ENCODE measurements around the gene POLE2. TPM values are rescaled to one million over a fixed set of nuclear protein-coding genes. Genes with fewer than 3 reads are reported as not detected.

Gene POLE2
- total RNA-seq, 4 donors from 2014 or later, result 0.39 to 0.83 (median 0.46) TPM; not detected in 1

DNA sequence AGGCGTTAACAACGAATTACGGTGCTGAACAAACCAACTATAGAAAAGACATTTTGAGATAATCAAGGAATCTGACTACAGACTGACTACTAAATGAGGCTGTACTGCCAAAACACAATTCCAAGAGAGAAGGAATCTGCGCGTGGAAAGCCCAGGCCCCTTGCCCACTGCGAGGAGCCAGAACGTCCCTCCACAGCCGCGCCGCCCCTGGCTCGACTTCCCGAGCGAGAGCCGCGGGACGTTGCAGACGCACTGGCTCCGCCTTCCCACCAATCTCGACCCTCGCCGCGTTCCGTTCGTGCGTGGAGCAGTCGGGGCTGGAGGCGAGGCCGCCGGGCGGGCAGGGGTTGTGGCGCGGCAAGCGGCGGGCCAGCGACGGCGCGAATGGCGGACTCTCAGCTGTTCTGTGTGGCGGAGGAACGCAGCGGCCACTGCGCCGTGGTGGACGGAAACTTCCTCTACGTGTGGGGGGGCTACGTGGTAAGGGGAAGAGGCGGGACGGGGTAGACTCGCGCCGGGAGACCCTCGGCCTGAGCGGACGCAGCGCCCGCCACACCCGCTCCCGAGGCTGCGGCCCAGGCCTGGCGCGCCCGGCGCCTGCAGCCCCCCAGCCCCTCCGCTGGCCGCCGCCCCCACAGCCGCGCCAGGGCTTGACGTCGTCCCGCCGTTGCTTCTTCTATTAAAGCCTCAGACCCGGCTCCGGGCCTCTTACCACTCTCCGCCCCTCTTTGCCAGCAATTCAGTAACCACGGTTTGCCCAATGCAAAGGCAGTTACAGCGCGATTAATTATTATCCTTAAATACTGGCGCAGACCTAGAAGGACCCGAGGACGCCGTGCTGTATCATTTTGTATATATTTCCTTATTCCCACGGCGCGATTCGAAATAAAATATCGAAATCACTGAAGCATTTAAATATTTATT lies 5.1 kb upstream of the POLE2 start, which contains the start of gene KLHDC1:
TSS of gene KLHDC1 (plus strand) at position 310 of the 924 bp plus-strand sequence. CDS start at position 385, 75 bp downstream.
- DNase-seq (ENCODE audit: extremely low spot score), result peak; percentile 95
- Histone ChIP-seq H3K36me3 (peaks cover 0 to 8% (median 0%) of the 10 kb centered on the region in 4 donors), H3K27ac (replicated peaks in 1 of 4) (peak within 1 kb of the TSS; percentile 93 to 99 (median 98)), H3K4me3 (peak within 1 kb of the TSS; percentile 70 to 92 (median 83)), H3K27me3 (no peaks in the 10 kb centered on the region), H3K9me3 (no peaks in the 10 kb centered on the region), H3K4me1 (peaks cover 14 to 24% (median 20%) of the 10 kb centered on the region in 4 donors)
- WGBS, result under 1% methylated on average over 47 of the region's 88 CpGs
- intact Hi-C loops (cut with DNase I), result loop anchor here (5.0 kb wide), 2 partner anchors 56 to 74 kb away; partner anchors contain the start of genes DNAAF2 and KLHDC2
- TF ChIP-seq POLR2A (IDR thresholded peaks at IDR 0.05; ENCODE audit: low read depth), result peak; percentile 76
- TF ChIP-seq CTCF (IDR thresholded peaks at IDR 0.05), result no peak
- TF ChIP-seq EP300 (IDR thresholded peaks at IDR 0.05), result no peak
- peak; percentile 97 to 99 for TF ChIP-seq POLR2AphosphoS5 (IDR thresholded peaks at IDR 0.05)

- H3K27me3 ChIP-seq, result no peaks in the 10 kb centered on the region
- DNase-seq (ENCODE audit: extremely low spot score), result no peak
- intact Hi-C loops (cut with DNase I), result loop anchor here (5.0 kb wide), 2 partner anchors 55 to 75 kb away; partner anchors contain the start of genes DNAAF2 and KLHDC2
- peak overlapping the region; percentile 70 to 92 (median 83) for H3K4me3 ChIP-seq
- peak overlapping the region; percentile 93 to 99 (median 98) for H3K27ac ChIP-seq (replicated peaks in 1 of 4)
- peaks cover 17 to 31% (median 26%) of the 10 kb centered on the region in 4 donors for H3K4me1 ChIP-seq
- peaks cover 0 to 5% (median 0%) of the 10 kb centered on the region in 4 donors for H3K36me3 ChIP-seq
- TF ChIP-seq CTCF (IDR thresholded peaks at IDR 0.05) (no peak), POLR2A (IDR thresholded peaks at IDR 0.05; ENCODE audit: low read depth) (no peak)
- H3K9me3 ChIP-seq, result no peaks in the 10 kb centered on the region
- 61% methylated on average over 6 of the region's 6 CpGs for WGBS
Observed at GRCh38 chr14:49692193-49692757, 4.3 kb upstream of the POLE2 start.

GRCh38 chr14:49691031-49691430 lies 3.0 kb upstream of the POLE2 start:
- no peaks in the 10 kb centered on the region for H3K9me3 ChIP-seq
- H3K27me3 ChIP-seq, result no peaks in the 10 kb centered on the region
- no peak for DNase-seq (ENCODE audit: extremely low spot score)
- intact Hi-C loops (cut with DNase I), result loop anchor here (5.0 kb wide), 2 partner anchors 54 to 76 kb away; partner anchors contain the start of genes DNAAF2 and KLHDC2
- TF ChIP-seq CTCF (IDR thresholded peaks at IDR 0.05) (no peak), POLR2A (IDR thresholded peaks at IDR 0.05; ENCODE audit: low read depth) (no peak), EP300 (IDR thresholded peaks at IDR 0.05) (no peak), POLR2AphosphoS5 (IDR thresholded peaks at IDR 0.05) (no peak)
- H3K27ac ChIP-seq (replicated peaks in 1 of 4), result no peak overlapping the region
- H3K4me3 ChIP-seq, result no peak overlapping the region
- no peaks in the 10 kb centered on the region for H3K36me3 ChIP-seq
- peaks cover 18 to 34% (median 28%) of the 10 kb centered on the region in 4 donors for H3K4me1 ChIP-seq
- 82% methylated on average over 4 of the region's 4 CpGs for WGBS

GRCh38 chr14:49688701-49689030 lies 652 bp upstream of the POLE2 start:
- WGBS, result 89% methylated on average over 8 of the region's 8 CpGs
- no peaks in the 10 kb centered on the region for H3K36me3 ChIP-seq
- H3K4me1 ChIP-seq, result peaks cover 7 to 22% (median 17%) of the 10 kb centered on the region in 4 donors
- no peaks in the 10 kb centered on the region for H3K27me3 ChIP-seq
- no peaks in the 10 kb centered on the region for H3K9me3 ChIP-seq
- TF ChIP-seq EP300 (IDR thresholded peaks at IDR 0.05) (no peak), CTCF (IDR thresholded peaks at IDR 0.05) (no peak)
- peak overlapping the region; percentile 76 to 90 (median 80) for H3K27ac ChIP-seq (replicated peaks in 1 of 4)
- DNase-seq (ENCODE audit: extremely low spot score), result no peak
- intact Hi-C loops (cut with DNase I), result no loop called here
- peak overlapping the region; percentile 70 to 85 (median 76) for H3K4me3 ChIP-seq

All from esophagus muscularis mucosa (tissue), 4 donors.